Omental fat pad (tissue), 4 donors: ENCODE measurements around the gene PLA2G4A. TPM values are rescaled to one million over a fixed set of nuclear protein-coding genes. Genes with fewer than 3 reads are reported as not detected.
A peak's percentile ranks its signal among the peaks of the same experiment; 100 is the strongest.

ENCODE experiments used
- ATAC-seq: fragments of 150-250 bp; one replicate; pipeline ENCODE4 v1.9.1; 2016; ENCODE audit warnings: mild to moderate bottlenecking, moderate library complexity; ENCODE audit not compliant: low FRiP score
- DNase-seq: peaks from one replicate; pipeline ENCODE4 v3.0.0-alpha.2; 2019; ENCODE audit warnings: low spot score
- total RNA-seq, 4 donors: library from RNA; depleted of rRNA; stranded (reverse); fragments of >200 nt; gene quantifications; one replicate each; pipeline ENCODE4 v1.1.0, GENCODE V29; 2016
- TF ChIP-seq, protein P1 (sequence below), 3 donors: fragments of 450-650 bp; IDR thresholded peaks; one replicate each; pipeline ENCODE4 v1.5.1; 2016 to 2017; ENCODE audit warnings: antibody characterized with exemption in 3 of 3, mild to moderate bottlenecking in 3 of 3, moderate library complexity in 2 of 3

PLA2G4A gene
- total RNA-seq, 4 donors from 2014 or later: 8.8 to 26.8 (median 12.4) TPM

DNA sequence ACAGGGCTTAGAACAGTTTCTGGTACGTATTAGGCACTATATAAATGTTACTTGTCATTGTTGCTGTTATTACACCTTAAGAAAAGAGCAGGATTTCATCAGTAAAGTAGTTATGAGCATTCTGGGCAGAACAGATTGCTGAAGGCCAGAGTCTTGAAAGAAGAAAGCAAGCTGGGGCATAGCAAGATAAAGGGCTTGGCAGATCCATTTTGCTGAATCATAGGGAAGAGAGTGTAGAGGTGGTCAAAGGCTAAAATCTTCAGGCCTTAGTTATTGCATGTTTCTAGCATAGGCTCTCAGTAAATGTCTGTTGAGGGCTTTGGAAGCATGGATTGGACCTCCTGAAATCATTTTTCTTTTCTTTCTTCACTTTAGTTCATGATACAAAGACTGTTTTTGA is 67.5 kb downstream of the PLA2G4A start:
- ATAC-seq: peak; percentile 77
- no peak for DNase-seq
- TF ChIP-seq, protein P1, sequence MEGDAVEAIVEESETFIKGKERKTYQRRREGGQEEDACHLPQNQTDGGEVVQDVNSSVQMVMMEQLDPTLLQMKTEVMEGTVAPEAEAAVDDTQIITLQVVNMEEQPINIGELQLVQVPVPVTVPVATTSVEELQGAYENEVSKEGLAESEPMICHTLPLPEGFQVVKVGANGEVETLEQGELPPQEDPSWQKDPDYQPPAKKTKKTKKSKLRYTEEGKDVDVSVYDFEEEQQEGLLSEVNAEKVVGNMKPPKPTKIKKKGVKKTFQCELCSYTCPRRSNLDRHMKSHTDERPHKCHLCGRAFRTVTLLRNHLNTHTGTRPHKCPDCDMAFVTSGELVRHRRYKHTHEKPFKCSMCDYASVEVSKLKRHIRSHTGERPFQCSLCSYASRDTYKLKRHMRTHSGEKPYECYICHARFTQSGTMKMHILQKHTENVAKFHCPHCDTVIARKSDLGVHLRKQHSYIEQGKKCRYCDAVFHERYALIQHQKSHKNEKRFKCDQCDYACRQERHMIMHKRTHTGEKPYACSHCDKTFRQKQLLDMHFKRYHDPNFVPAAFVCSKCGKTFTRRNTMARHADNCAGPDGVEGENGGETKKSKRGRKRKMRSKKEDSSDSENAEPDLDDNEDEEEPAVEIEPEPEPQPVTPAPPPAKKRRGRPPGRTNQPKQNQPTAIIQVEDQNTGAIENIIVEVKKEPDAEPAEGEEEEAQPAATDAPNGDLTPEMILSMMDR (IDR thresholded peaks at IDR 0.05): no peak

DNA sequence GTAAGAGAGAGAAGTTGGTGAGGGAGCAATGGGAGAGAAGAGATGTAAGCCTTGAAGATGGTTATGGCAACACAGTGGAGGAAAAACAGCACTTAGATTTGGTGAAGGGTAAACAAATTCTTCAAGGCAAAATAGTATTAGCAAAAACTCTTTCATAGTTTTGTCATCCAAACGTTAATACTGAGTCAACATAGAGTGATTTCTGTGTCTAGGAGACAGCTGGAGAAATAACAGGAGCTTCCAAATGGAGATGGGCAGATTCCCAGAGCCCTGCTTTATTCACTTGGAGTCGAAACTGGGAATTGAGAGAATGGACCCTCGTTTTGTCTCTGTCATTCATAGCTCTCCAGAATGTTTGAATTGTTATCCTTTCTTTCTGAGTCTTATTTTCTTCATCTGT is 68.3 kb downstream of the PLA2G4A start:
- no peak for ATAC-seq
- no peak for DNase-seq
- TF ChIP-seq, protein P1 (IDR thresholded peaks at IDR 0.05): no peak

DNA sequence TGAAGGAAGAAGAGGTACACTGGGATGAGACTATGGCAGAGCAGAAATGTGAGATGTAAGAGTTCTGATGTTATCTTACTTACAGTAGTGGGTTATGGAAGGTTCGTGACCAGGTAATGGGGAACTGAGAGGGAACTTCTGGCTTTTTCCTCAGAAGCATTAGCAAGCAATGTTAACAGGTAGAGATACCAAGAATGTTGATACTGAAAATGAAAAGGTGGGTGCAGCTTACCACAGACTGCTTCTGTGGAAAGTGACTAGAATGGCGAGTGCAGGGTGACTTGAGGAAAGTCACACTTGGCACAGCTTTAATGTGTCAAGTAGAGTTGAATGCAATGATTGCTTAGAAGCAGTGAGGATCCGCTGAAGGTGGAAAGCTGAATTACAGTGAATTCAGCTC is 70.8 kb downstream of the PLA2G4A start:
- no peak for DNase-seq
- ATAC-seq: no peak
- TF ChIP-seq, protein P1 (IDR thresholded peaks at IDR 0.05): no peak

DNA sequence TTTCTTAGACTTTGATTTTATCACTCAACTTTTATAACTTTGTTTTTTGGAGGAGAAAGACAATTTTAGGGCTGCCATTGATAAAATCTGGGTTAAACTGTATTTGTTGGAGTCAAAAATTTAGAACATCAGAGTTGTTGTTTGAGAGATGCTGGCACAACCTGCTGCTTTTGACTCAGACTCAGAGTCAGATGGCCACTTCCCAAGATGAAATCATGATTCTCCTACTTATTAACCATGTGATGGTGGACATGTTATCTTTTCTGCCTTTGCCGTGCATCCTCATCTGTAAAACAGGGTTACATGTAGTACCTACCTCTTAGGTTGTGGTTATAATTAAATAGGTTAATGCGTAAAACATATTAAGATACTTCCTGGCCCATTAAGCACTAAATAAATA is 71.2 kb downstream of the PLA2G4A start:
- no peak for DNase-seq
- ATAC-seq: no peak
- TF ChIP-seq, protein P1 (IDR thresholded peaks at IDR 0.05): no peak

DNA sequence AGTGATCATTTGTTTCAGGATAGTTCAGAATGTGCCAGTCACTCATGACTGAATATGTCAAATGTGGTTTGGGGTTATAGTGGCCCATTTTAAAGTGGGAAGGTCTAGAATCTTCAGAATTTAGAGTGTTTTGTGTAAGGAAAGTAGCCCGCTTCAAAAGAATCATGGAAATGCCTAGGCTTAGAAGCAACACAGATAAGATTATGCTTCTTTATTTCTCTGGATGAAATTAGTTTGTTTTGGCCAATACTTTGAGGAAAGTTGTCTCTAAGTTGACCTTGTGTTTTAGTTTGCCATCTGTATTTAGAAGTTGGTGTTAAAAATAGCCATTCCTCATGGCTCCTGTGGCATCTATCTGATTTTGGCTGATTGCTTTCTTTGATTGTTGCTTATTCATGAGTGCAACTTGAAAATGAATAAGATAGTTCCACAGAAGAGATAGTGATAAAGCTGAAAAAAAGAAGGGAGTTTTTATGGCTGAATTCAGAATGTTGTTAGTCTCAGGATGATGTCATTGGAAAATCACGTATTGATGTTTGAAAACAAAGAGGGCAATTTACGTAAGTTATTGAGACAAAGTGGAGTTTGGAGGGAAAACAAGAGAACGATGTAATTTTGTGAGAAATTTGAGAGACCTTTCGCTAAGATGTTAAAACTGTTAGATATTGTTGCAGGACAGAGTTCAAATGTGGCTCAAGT is 71.9 kb downstream of the PLA2G4A start:
- TF ChIP-seq, protein P1 (IDR thresholded peaks at IDR 0.05): no peak
- no peak for ATAC-seq
- DNase-seq: no peak

DNA sequence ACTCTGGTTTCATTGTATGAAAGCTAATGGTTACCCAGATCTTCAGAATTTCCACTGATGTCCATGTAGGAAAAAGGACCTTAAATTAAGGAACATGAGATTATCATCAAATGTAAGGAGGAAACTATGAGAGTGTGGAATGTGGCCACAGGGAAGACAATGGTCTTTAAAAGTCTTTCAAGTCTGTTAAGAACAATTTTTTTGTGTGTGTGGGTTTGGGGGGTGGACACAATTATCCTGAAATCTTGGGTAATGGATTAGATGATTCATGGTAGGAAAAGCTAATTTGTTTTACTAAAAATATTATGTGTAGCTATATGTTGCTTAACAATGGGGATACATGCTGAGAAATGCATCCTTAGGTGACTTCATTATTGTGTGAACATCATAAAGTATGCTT is 72.9 kb downstream of the PLA2G4A start:
- TF ChIP-seq, protein P1 (IDR thresholded peaks at IDR 0.05): no peak
- ATAC-seq: no peak
- no peak for DNase-seq

DNA sequence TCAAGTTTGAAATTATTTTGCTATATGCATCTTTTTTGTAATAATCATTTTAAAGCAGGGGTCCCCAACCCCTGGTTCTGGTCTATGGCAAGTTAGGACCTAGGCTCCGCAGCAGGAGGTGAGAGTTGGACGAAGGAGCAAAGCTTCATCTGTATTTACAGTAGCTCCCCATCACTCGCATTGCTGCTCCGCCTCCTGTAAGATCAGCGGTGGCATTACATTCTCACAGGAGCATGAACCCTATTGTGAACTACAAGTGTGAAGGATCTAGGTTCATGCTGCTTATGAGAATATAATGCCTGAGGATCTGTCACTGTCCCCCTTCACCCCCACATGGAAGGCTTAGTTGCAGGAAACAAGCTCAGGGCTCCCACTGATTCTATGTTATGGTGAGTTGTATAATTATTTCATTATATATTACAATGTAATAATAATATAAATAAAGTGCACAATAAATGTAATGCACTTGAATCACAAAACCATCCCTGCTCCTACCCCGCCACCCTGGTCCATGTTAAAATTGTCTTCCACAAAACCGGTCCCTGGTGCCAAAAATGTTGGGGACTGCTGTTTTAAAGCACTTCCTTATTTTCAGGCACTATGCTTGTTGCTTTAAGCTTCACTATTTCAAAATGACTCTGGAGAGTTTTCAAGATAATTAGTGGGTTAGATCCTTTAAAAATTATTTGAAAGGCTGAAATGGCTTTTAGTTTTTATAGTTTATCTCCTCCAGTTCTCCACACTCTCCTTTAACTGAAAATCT is 74.8 kb downstream of the PLA2G4A start:
- ATAC-seq (no peak), DNase-seq (no peak)
- TF ChIP-seq, protein P1 (IDR thresholded peaks at IDR 0.05): no peak
